ENCODE results near the gene ZSWIM6.

DNA sequence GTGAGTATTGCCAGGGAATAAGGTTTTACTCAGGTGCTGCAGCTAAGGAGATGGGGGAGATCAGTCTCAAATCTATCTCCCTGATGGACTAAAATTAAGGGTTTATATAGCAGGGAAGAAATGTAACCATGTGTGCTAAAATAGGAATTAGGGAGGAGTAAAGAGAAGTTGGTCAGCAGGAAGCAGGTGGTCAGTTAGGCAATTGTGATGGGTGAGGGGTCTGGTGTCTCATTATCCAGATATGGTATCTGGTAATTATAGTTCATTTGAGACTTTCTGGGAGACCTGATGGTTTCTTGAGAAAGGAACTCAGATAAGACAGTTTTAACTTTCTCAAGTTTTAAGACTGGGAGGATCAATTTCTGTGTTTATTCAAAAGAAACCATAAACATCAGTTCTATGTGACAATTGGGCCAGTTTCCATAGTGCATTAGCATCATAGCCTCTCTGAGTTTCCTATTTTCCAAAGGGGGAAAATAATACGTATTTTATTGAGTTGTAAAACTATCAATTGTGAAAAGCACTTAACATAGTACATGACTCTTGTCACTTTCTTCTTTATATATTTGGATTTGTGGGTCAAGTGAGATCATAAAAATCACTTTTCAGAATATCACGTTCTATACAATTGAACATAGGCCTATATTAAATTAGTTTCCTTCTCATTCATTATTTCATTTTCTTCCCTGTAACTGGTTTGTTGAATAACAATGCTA lies 115.9 kb downstream of the ZSWIM6 start:
- TF ChIP-seq POLR2AphosphoS5 (IDR thresholded peaks at IDR 0.05): no peak
- TF ChIP-seq, protein P1, sequence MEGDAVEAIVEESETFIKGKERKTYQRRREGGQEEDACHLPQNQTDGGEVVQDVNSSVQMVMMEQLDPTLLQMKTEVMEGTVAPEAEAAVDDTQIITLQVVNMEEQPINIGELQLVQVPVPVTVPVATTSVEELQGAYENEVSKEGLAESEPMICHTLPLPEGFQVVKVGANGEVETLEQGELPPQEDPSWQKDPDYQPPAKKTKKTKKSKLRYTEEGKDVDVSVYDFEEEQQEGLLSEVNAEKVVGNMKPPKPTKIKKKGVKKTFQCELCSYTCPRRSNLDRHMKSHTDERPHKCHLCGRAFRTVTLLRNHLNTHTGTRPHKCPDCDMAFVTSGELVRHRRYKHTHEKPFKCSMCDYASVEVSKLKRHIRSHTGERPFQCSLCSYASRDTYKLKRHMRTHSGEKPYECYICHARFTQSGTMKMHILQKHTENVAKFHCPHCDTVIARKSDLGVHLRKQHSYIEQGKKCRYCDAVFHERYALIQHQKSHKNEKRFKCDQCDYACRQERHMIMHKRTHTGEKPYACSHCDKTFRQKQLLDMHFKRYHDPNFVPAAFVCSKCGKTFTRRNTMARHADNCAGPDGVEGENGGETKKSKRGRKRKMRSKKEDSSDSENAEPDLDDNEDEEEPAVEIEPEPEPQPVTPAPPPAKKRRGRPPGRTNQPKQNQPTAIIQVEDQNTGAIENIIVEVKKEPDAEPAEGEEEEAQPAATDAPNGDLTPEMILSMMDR (IDR thresholded peaks at IDR 0.05): no peak

All from transverse colon (tissue), 4 donors.